ENCODE data around the gene GLI1.
"Not testable (repeated sequence)": the region's sequence is repeated elsewhere in the genome, so short reads cannot be mapped to it uniquely, and the experiment has no call there.

Gene GLI1

GRCh38 chr12:57500213-57500612 is 40.6 kb downstream of the GLI1 start:
- no peak for FAIRE-seq

- not testable (repeated sequence) for FAIRE-seq
Measured at GRCh38 chr12:57502311-57502969, 42.9 kb downstream of the GLI1 start.

GRCh38 chr12:57506541-57506940 is 47.0 kb downstream of the GLI1 start:
- not testable (repeated sequence) for FAIRE-seq

GRCh38 chr12:57507796-57508195 is 48.2 kb downstream of the GLI1 start:
- FAIRE-seq = not testable (repeated sequence)

- no peak for FAIRE-seq
Measured at GRCh38 chr12:57511161-57511560, 51.6 kb downstream of the GLI1 start.

GRCh38 chr12:57511588-57512325 is 52.2 kb downstream of the GLI1 start:
- FAIRE-seq = no peak

- FAIRE-seq = no peak
Measured at GRCh38 chr12:57512665-57513064, 53.1 kb downstream of the GLI1 start.

- FAIRE-seq = no peak
Measured at GRCh38 chr12:57513266-57513665, 53.7 kb downstream of the GLI1 start.

GRCh38 chr12:57513677-57514076 is 54.1 kb downstream of the GLI1 start:
- FAIRE-seq = not testable (repeated sequence)

- FAIRE-seq = not testable (repeated sequence)
Measured at GRCh38 chr12:57514246-57514645, 54.7 kb downstream of the GLI1 start.

- FAIRE-seq = no peak
Measured at GRCh38 chr12:57514720-57515407, 55.3 kb downstream of the GLI1 start.

- FAIRE-seq = no peak
Measured at GRCh38 chr12:57515408-57515933, 55.9 kb downstream of the GLI1 start.

- FAIRE-seq = no peak
Measured at GRCh38 chr12:57515934-57516541, 56.5 kb downstream of the GLI1 start.

- no peak for FAIRE-seq
Measured at GRCh38 chr12:57516617-57517153, 57.1 kb downstream of the GLI1 start.

GRCh38 chr12:57517187-57517586 is 57.6 kb downstream of the GLI1 start:
- FAIRE-seq = no peak

GRCh38 chr12:57517718-57518117 is 58.1 kb downstream of the GLI1 start:
- FAIRE-seq = not testable (repeated sequence)

- FAIRE-seq = no peak
Measured at GRCh38 chr12:57518176-57518919, 58.8 kb downstream of the GLI1 start.

- no peak for FAIRE-seq
Measured at GRCh38 chr12:57518920-57519795, 59.6 kb downstream of the GLI1 start.

- no peak for FAIRE-seq
Measured at GRCh38 chr12:57519796-57520052, 60.1 kb downstream of the GLI1 start.

GRCh38 chr12:57520053-57520818 is 60.7 kb downstream of the GLI1 start, which contains the start of gene DDIT3:
DDIT3 (minus strand) TSS chr12:57520514; CDS start chr12:57517406, 3,108 bp downstream.
- FAIRE-seq = peak; percentile 79
